ENCODE data around the gene PLEKHN1. TPM values are rescaled to one million over a fixed set of nuclear protein-coding genes. Genes with fewer than 3 reads are reported as not detected.

Gene PLEKHN1, protein sequence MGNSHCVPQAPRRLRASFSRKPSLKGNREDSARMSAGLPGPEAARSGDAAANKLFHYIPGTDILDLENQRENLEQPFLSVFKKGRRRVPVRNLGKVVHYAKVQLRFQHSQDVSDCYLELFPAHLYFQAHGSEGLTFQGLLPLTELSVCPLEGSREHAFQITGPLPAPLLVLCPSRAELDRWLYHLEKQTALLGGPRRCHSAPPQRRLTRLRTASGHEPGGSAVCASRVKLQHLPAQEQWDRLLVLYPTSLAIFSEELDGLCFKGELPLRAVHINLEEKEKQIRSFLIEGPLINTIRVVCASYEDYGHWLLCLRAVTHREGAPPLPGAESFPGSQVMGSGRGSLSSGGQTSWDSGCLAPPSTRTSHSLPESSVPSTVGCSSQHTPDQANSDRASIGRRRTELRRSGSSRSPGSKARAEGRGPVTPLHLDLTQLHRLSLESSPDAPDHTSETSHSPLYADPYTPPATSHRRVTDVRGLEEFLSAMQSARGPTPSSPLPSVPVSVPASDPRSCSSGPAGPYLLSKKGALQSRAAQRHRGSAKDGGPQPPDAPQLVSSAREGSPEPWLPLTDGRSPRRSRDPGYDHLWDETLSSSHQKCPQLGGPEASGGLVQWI
- total RNA-seq = 0.65 and 1.1 TPM in 2 replicates

DNA sequence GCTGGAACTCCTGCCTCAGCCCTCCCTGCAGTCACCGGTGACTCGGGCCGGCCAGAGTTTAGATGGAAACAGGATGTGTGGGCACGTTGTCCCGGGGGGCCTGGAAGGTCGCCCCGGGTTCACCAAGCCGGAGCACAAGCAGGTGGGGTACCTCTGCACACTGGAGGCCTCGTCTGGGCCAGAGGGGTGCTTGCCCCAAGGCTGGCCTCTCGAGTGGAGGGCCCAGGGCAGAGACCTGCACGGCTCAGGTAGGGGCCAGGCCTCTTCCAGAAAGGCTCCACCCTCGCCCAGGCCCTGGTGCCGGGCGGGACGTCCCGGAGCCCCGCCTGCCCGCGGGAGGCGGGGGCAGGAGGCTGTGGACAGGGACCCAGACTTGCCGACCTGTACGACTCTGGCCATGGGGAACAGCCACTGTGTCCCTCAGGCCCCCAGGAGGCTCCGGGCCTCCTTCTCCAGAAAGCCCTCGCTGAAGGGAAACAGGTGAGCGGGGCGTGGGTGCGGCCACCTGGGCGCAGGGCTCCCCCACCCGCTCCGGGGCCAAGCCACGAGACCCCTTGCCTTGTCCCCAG lies at the start of gene PLEKHN1:
PLEKHN1 (plus strand) TSS at position 348 of the 569 bp plus-strand sequence; CDS start at position 398, 50 bp downstream.

GRCh38 chr1:923131-923990 lies 42.9 kb upstream of the PLEKHN1 start, which contains the start of gene SAMD11:
TSS of gene SAMD11 (plus strand) at chr1:923923. CDS start at chr1:924432, 509 bp downstream.

DNA sequence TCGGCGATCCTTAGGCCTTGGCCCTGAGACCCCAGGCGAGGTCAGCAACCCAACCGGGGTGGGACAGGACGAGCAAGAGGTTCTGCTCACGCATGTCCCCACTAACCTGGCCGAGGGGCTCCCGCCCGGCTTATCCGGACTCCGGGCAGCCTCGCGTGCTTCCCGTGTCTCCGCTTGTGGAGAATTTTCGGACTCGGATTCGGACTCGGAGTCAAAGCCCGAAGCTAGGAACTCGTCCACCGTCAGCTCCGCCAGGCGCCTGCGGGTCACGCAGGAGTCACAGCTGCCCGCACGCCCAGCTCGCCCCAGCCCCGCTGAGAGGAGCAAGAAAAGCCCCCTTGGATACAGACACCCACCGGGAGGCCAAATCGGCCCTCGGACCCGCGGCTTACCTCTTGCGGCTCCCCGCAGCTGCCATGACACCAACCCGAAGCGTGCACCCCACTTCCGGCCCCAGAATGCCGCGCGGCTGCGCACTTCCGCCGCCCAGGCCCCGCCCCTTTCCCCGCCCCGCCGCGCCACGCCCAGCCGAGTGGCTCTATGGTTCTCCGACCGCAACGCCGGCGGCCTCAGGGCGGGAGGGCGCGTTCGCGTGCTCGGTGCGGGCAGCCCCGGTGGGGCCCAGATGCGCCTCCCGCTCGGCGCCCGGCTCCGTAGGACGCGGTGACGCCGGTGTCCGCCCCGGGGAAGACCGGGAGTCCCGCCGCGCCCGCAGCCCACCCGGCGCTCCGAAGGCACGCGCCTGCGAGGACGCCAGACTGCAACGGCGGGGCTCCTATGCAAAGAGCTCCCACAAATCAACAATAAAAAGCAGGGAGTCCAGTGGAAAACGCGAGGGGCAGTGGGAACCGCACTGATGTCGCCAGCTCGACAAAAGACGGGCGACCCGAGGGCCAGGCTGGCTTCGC lies 7.2 kb upstream of the PLEKHN1 start, which contains the start of gene NOC2L:
NOC2L (minus strand) TSS at position 434 of the 908 bp plus-strand sequence; CDS start at position 418, 16 bp downstream.

GRCh38 chr1:960363-961131 lies 5.7 kb upstream of the PLEKHN1 start, which contains the start of gene KLHL17:
TSS of gene KLHL17 (plus strand) at chr1:960584. CDS start at chr1:960694, 110 bp downstream.

DNA sequence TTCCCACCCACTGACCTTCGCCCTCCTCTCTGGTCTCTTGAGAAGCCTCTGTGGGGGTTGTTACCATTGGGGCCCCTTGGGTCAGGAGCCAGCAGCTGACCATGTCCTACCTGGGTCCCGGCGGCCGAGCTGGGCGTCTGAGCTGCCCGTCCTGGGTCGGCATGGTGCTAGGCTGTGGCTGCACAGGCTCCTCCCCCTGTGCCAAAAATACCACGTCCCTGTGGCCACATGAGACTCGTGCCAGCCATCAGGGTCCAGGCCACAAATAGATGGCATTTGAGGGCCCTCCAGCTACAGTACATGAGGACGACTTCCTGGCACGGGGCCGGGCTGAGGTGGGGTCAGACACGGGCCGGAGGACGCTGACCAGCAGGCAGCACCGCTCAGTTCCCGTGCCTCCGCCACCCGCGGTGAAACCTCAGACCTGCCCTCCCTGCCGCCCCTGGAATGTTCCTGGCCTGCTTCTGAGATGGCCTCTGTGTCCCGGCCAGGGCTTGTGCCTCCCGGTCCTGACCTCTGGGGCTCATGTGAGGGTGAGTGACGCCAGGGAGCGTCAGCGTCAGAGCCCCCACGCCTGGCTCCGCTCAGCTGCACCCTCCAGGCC lies 15.8 kb downstream of the PLEKHN1 start, which contains the start of gene PERM1:
PERM1 (minus strand) TSS at position 139 of the 604 bp plus-strand sequence. CDS start 1,064 bp downstream, outside the sequence.

DNA sequence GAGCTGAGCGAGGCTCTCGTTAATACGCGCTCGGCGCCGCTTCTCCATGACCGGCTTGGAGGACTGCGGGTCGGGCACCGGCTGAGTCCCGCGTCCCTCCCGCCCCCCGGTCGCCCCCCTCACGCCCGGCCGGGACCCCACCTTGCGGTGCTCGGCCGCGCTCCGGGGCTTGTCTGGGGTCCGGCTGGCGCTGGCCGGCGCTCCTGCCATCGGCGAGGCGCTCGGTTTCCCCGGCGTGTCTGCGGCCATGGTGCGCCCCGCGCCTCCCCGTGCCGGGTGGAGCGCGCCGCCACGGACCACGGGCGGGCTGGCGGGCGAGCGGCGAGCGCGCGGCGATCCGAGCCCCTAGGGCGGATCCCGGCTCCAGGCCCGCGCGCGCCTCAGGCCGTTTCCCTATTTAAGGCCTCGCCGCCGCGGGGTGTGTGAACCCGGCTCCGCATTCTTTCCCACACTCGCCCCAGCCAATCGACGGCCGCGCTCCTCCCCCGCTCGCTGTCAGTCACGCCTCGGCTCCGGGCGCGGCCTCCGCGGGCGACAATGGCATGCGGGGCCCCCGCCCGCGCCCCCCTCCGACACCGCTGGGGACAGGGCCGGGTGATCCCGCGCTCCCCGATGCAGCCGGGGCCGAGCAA lies 33.6 kb downstream of the PLEKHN1 start, which contains the start of gene HES4:
HES4 (minus strand) TSS at position 373 of the 632 bp plus-strand sequence; CDS start at position 249, 124 bp downstream.

GRCh38 chr1:1013105-1013921 lies 47.0 kb downstream of the PLEKHN1 start, which contains the start of gene ISG15:
TSS of gene ISG15 (plus strand) at chr1:1013497. CDS start at chr1:1013574, 77 bp downstream.

DNA sequence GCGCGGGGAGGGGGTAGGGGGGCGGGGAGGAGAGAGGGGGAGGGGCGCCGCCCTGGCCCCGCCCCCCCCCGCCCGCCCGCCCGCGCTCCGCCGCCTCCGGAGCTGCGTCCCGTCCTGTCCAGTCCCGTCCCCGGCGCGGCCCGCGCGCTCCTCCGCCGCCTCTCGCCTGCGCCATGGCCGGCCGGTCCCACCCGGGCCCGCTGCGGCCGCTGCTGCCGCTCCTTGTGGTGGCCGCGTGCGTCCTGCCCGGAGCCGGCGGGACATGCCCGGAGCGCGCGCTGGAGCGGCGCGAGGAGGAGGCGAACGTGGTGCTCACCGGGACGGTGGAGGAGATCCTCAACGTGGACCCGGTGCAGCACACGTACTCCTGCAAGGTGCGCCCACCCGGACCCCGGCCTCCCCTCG lies 53.7 kb downstream of the PLEKHN1 start, which contains the start of gene AGRN:
AGRN (plus strand) TSS at position 121 of the 405 bp plus-strand sequence; CDS start at position 174, 53 bp downstream.

Small RNAs within 50 kb of the gene (small RNA-seq; reads per million reads assigned to genes)
- not detected for gene AL645608.3

Other genes with a start within 250 kb of the PLEKHN1 start
- gene SAMD11, start 42.6 kb upstream of the PLEKHN1 start, total RNA-seq = not detected in 2 replicates
- gene NOC2L, start 7.2 kb upstream of the PLEKHN1 start, total RNA-seq = 93.7 and 97.8 TPM in 2 replicates
- gene KLHL17, start 5.9 kb upstream of the PLEKHN1 start, total RNA-seq = 6.2 and 6.5 TPM in 2 replicates
- 0.33 TPM in 1 of 2 replicates, not detected in the other for gene PERM1, start 15.6 kb downstream of the PLEKHN1 start, total RNA-seq
- 20.6 and 41.2 TPM in 2 replicates for gene HES4, start 33.6 kb downstream of the PLEKHN1 start, total RNA-seq
- 64.7 and 72.8 TPM in 2 replicates for gene ISG15, start 47.0 kb downstream of the PLEKHN1 start, total RNA-seq
- gene AGRN, start 53.6 kb downstream of the PLEKHN1 start, total RNA-seq = 117 and 208 TPM in 2 replicates
- gene RNF223, start 107.8 kb downstream of the PLEKHN1 start, total RNA-seq = not detected in 2 replicates
- 12.1 and 12.4 TPM in 2 replicates for gene C1orf159, start 149.6 kb downstream of the PLEKHN1 start, total RNA-seq
- not detected in 2 replicates for gene TTLL10, start 207.4 kb downstream of the PLEKHN1 start, total RNA-seq
- gene TNFRSF18, start 240.1 kb downstream of the PLEKHN1 start, total RNA-seq = not detected in 2 replicates
- gene TNFRSF4, start 247.7 kb downstream of the PLEKHN1 start, total RNA-seq = 2.0 and 3.6 TPM in 2 replicates